ENCODE results near the gene FRG2C.
"Not testable (repeated sequence)": the region's sequence is repeated elsewhere in the genome, so short reads cannot be mapped to it uniquely, and the experiment has no call there.

DNA sequence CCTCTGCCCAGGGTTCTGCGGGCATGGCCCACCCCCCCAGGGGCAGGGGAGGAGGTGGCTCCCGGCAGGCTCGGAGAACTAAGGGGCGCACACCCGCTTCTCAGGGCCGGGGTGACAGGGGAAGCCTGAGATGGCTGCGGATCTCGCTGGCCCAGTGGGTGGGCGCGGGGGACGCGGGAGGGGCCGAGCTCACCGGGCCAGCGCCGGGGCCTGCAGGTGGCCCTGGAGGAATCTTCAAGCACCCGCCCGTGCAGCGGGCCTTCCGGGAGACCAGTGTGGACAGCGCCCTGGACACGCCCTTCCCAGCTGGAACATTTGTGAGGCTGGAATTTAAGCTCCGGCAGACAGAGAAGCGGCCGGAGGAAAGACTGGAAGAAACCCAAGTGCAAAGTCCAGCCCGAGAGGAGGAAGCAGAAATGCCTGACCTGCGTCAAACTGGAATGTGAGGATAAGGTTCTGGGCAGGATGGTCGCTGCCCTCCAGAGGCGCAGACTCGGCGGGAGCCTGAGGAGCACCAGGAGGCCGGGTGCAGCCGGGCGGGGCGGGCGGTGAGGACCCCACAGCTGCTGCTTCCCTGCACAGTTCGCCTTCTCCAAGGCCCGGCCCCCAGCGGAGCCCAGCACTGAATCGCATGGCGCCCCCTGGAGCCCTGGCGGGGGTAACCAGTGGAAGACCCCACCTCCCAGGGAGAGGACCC is 5.6 kb upstream of the FRG2C start:
- not testable (repeated sequence) for TF ChIP-seq POLR2AphosphoS5 (IDR thresholded peaks at IDR 0.05); POLR2A (IDR thresholded peaks at IDR 0.05; ENCODE audit: low read depth); EP300 (IDR thresholded peaks at IDR 0.05)
- TF ChIP-seq, protein P1, sequence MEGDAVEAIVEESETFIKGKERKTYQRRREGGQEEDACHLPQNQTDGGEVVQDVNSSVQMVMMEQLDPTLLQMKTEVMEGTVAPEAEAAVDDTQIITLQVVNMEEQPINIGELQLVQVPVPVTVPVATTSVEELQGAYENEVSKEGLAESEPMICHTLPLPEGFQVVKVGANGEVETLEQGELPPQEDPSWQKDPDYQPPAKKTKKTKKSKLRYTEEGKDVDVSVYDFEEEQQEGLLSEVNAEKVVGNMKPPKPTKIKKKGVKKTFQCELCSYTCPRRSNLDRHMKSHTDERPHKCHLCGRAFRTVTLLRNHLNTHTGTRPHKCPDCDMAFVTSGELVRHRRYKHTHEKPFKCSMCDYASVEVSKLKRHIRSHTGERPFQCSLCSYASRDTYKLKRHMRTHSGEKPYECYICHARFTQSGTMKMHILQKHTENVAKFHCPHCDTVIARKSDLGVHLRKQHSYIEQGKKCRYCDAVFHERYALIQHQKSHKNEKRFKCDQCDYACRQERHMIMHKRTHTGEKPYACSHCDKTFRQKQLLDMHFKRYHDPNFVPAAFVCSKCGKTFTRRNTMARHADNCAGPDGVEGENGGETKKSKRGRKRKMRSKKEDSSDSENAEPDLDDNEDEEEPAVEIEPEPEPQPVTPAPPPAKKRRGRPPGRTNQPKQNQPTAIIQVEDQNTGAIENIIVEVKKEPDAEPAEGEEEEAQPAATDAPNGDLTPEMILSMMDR (IDR thresholded peaks at IDR 0.05) = not testable (repeated sequence)
